NCI-H82 (cell line): Measurements from ENCODE around the gene EMSY.
"Not testable (repeated sequence)": the region's sequence is repeated elsewhere in the genome, so short reads cannot be mapped to it uniquely, and the experiment has no call there.

ENCODE experiments used
- DNase-seq: peaks from one replicate; lab custom pipeline; 2025; lab: John Stamatoyannopoulos, UW

The EMSY gene, protein sequence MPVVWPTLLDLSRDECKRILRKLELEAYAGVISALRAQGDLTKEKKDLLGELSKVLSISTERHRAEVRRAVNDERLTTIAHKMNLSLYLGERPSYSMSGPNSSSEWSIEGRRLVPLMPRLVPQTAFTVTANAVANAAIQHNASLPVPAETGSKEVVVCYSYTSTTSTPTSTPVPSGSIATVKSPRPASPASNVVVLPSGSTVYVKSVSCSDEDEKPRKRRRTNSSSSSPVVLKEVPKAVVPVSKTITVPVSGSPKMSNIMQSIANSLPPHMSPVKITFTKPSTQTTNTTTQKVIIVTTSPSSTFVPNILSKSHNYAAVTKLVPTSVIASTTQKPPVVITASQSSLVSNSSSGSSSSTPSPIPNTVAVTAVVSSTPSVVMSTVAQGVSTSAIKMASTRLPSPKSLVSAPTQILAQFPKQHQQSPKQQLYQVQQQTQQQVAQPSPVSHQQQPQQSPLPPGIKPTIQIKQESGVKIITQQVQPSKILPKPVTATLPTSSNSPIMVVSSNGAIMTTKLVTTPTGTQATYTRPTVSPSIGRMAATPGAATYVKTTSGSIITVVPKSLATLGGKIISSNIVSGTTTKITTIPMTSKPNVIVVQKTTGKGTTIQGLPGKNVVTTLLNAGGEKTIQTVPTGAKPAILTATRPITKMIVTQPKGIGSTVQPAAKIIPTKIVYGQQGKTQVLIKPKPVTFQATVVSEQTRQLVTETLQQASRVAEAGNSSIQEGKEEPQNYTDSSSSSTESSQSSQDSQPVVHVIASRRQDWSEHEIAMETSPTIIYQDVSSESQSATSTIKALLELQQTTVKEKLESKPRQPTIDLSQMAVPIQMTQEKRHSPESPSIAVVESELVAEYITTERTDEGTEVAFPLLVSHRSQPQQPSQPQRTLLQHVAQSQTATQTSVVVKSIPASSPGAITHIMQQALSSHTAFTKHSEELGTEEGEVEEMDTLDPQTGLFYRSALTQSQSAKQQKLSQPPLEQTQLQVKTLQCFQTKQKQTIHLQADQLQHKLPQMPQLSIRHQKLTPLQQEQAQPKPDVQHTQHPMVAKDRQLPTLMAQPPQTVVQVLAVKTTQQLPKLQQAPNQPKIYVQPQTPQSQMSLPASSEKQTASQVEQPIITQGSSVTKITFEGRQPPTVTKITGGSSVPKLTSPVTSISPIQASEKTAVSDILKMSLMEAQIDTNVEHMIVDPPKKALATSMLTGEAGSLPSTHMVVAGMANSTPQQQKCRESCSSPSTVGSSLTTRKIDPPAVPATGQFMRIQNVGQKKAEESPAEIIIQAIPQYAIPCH (N-terminal part only)

GRCh38 chr11:76444384-76445120 lies at the start of gene EMSY:
EMSY (plus strand) TSS chr11:76445018; CDS start chr11:76446939, 1,921 bp downstream.
- DNase-seq: peak; percentile 98

DNA sequence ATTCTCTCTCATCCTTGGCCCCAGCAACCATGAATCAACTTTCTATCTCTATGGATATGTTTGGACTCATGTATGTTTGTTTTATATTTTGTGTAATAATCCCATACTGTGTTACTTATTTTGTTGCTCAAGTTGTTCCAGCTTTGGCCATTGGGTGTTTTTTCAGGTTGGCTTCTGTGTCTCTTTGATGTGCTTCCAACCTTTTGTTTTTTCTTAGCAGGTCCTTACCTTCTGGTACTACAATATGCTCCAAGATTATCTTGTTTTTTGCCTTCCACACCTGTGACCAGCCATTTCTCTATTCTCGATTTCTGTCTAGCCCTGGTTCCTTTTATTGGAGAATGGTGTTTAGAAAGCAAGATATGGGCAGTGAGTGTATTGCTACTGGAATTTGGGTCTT lies 49.5 kb upstream of the EMSY start:
- no peak for DNase-seq

- DNase-seq: no peak
These were observed 47.4 kb upstream of the EMSY start for GRCh38 chr11:76397383-76397782.

DNA sequence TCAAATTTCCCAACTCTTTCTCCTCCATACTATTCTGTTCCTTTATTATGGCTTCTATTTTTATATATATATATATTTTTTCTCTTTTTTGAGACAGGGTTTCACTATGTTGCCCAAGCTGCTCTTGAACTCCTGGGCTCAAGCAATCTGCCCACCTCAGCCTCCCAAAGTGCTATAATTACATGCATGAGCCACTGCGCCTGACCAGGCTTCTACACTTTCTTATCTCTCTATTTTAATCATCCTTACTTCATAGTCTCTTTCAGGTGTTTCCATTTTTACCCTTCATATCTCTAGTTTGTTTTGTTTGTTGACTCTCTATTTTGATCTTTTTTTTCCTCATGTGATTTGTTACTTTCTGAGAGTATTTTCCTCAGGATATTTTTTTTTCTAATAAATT lies 43.9 kb upstream of the EMSY start:
- DNase-seq: no peak

DNA sequence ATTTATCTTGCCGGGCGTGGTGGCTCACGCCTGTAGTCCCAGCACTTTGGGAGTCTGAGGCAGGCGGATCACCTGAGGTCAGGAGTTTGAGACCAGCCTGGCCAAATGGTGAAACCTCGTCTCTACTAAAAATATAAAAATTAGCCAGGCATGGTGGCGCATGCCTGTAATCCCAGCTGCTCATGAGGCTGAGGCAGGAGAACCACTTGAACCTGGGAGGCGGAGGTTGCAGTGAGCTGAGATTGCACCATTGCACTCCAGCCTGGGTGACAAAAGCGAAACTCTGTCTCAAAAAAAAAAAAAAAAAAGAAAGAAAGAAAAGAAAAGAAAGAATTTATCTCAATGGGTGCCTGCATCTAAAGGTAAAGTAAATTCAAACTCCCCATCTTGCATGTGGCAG lies 43.3 kb upstream of the EMSY start:
- not testable (repeated sequence) for DNase-seq

GRCh38 chr11:76406359-76406758 lies 38.5 kb upstream of the EMSY start:
- DNase-seq: no peak

DNA sequence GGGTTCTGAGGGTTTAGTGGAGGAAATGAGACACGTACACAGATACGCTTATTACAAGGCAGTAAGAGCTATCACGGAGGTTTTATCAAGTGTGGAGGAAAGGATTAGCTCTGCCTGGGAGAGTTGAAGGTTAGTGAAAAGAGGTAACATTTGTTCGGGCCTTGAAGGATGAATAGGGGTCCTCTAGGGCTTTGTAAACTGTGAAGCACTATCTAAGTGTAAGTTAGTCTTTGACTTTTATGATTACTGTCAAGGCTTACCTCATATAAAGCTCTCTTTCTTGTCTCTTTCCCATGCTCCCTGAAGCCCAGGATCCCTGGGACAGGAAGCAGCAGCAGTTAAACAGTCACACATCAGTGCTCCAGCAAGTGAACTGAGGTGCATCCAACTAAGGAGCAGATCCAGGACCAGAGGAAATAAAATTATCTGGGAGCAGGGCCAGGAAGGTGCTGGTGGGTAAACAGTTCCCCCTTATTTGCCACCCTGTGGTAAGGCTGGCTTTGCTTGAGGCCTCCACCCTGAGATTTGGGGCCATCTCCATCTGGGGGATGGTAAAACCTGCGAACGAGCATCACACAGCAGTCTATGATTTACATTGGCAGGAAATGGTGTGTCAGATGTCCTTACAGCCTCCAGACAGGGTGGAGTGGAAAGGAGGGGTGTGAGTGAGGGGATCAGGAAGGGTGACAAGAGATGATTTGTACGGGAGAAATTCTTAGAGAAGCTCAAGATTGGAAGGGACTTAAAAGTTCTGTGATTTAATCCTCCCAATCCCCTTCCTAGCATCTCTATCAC lies 36.5 kb upstream of the EMSY start:
- peak; percentile 42 for DNase-seq

DNA sequence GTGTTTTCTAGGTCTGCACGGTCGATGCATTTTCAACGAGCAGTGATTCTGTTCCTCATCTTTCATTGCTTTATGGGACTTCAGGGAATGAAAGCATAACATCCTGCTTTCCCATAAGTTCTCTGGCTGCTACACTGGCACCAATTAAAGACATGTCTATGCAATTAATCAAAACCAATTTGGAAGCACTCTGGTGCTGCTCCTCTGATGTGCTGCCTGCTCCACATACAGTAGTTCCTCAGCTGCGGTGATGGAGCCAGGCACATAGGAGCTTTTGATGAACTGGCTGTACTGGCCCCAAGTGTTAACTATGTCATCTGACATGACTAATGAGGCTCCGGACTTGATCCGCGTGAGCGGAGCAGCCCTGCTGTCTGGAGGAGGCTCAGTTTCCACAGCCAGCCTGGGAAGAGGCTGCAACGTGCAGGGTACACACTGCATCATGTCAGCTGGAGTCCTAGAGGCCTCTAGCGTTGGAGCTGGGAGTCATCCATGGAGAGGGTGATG lies 33.9 kb upstream of the EMSY start:
- peak; percentile 42 for DNase-seq

- no peak for DNase-seq
These were observed 29.7 kb upstream of the EMSY start for GRCh38 chr11:76415073-76415472.

DNA sequence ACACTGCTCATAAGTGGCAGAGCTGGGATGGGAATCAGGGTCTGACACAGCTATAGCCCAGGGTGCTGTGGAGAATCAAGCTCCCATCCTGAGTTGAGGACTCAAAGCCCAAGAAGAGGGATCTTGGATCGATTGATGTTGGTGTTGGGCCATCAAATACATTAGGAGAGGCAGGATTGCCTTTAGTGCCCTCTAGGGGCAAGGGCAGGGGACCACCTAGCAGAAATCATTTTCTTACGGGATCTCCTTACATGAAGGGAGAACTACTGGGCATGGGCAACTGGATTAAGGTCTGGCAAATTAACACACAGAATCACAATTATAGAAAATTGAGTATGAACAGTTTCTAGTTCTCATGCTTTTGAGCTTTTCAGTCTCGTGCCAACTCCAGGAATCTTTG lies 24.9 kb upstream of the EMSY start:
- peak; percentile 73 for DNase-seq

DNA sequence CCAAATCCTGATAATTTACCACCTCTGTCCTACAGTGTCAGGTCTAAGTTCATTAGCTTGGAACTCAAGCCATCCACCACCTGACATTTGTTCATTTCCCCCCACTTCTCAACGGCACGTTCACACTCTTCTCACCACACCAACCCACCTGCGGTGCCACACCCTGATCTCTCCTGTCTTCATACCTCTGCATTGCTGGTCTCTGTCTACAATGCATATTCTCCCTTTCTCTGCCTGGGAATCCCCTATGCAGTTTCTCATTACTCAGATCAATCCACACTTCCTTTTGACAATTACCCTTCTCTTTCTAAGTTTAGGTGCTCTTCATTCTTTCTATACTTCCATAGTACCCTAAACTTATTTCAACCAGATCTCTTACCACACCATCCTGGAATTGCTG lies 20.4 kb upstream of the EMSY start:
- no peak for DNase-seq

DNA sequence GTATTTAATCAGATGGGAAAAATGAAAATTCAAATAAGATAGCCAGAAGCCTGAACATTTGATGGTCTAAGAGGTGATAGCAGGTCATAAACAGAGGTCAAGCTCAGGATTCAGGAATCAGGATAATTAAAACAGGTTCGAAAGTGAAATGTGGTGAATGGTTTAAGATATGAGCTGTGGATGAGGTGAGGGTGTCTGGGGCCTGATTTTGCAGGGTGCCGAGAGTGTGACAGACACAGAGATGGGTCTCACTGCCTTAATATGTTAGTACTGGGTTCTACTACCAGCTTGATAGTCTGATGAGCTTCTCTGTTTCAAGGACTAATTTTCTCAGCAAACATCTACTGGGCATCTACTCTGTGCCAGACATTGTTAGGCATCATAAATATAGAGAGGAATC lies 19.9 kb upstream of the EMSY start:
- no peak for DNase-seq

- DNase-seq: no peak
These were observed 18.2 kb upstream of the EMSY start for GRCh38 chr11:76426660-76427059.

- no peak for DNase-seq
These were observed 8.8 kb upstream of the EMSY start for GRCh38 chr11:76436020-76436419.

- no peak for DNase-seq
These were observed 1.4 kb upstream of the EMSY start for GRCh38 chr11:76443268-76443980.

GRCh38 chr11:76444065-76444383 lies 794 bp upstream of the EMSY start:
- DNase-seq: no peak

DNA sequence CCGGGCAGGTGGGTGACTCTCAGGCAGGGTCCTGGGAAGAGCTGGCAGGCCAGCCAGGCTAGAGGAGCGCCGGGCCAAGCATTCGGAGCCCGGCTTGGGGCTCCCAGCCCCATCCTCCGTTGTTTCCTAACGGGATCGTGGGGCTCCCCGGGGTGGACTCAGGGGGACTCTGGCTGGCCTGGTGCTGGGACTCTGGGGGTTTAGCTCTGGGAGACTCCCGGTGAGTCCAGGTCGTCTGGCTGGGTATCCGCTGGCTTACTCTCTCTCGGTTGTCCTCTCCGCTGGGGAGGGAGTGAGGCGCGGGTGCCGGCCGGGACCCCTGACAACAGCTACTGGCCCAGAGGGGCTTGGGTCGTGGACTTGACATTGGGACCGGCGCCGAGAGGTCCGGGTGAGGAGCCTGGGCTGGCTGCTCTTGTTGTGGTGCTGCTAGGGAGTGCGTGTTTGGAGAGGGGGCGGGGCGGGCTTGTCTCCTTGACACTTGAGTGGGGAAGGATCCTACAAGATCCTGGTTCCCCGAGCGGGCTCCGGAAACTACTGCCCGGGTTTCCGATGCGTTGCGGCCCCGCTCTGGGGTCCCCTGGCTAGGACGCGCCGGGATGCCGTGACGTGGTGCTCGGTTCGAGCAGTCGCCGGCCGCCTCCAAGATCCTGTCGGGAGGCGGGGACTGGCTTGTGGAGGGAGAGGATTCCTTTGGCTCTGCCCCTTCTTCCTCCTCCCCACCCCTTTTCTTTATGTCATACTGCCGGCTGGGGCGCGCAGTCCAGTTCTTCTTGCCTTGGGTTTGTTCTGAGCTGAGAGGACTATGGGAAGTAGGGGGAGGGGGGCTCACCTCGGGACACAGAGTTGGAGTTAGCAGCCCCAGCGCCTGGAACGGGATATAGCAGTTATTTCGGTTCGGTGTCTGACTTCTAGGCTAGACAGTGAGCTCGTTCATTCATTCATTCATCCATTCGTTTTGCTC lies 585 bp downstream of the EMSY start:
- DNase-seq: peak; percentile 94

- no peak for DNase-seq
These were observed 3.7 kb downstream of the EMSY start for GRCh38 chr11:76448506-76448905.

DNA sequence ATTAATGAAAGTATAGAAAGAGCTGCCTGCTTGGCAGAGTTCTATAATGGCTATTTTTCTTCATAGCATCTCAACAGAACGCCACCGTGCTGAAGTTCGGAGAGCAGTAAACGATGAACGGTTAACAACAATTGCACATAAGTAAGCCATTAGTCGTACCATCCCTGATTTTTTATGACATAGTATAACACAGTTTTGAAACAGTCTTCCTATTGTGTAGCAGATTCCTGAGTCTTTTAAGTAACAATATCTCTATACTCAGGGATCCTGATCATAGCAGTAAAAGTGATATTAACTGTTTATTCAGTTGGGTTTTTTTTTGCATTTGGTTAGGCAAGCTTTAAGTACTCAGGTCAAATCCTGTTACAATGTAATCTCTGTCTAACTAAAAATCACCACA lies 8.4 kb downstream of the EMSY start:
- peak; percentile 16 for DNase-seq
